NCI-H2029 treated with DMSO at 0.1 percent for 48 hours (cell line): ENCODE measurements around the gene ZNF599.

Experiments
- DNase-seq: peaks from one replicate; lab custom pipeline; 2025; lab: John Stamatoyannopoulos, UW

ZNF599 gene

DNA sequence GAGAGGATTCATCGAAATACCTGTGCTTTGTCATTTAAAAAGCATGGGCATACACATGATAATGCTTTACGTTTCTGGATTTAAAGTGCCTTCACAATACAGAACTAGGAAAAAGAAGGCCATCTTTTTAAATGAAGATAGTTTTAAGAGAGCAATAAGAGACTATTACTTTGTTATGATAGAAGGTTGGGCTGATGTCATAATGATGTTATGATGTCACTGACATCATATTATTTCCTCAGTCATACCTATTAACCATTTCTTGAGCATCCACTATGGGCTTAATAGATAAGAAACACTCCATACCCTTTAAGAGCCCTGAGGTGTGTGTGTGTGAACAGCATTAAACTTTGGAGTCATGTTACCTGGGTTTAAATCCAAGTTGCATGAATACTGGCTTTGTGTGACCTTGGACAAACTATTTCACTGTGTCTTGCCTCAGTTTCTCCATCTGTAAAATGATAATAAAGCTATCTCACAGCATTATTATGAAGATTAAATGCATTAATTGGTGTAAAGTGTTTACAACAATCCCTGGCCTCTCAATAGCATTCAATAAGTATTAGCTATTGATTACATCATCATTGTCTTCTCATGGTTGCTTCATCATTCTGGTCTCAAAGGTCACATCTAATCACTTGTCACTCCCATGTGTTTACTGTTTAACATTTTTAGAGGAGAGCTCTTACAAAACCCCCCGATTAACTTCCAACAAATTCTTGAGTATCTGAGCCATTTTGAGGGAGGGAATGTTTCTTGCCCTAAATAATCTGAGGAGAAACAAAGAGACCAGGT is 27.9 kb downstream of the ZNF599 start:
- no peak for DNase-seq

DNA sequence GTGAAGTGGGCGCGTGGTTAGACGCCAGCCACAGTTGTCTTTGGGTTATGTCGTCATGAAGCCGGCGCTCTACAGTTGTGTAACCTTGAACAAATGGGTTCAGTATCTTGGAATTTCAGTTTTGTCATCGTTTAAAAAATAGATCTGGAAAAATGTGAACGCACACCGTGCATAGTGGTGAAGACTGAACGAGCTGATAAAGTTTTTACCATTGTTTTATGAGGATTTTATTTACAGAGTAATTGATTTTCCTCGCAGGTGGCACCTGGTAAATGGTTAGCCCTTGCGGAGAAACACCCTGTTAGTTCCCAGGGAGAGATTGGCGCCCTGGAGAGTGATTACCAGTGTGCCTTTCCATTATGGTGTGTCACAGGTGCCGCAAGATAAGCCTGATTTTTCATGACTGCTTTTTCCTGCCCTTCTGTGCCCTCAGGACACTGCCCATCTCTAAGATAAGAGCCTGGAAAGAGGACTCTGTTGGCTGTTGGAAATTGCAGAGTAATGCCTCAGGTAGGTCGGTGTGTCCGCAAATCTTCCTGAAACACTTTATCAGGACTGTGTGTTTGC is 38.4 kb downstream of the ZNF599 start:
- peak; percentile 69 for DNase-seq

DNA sequence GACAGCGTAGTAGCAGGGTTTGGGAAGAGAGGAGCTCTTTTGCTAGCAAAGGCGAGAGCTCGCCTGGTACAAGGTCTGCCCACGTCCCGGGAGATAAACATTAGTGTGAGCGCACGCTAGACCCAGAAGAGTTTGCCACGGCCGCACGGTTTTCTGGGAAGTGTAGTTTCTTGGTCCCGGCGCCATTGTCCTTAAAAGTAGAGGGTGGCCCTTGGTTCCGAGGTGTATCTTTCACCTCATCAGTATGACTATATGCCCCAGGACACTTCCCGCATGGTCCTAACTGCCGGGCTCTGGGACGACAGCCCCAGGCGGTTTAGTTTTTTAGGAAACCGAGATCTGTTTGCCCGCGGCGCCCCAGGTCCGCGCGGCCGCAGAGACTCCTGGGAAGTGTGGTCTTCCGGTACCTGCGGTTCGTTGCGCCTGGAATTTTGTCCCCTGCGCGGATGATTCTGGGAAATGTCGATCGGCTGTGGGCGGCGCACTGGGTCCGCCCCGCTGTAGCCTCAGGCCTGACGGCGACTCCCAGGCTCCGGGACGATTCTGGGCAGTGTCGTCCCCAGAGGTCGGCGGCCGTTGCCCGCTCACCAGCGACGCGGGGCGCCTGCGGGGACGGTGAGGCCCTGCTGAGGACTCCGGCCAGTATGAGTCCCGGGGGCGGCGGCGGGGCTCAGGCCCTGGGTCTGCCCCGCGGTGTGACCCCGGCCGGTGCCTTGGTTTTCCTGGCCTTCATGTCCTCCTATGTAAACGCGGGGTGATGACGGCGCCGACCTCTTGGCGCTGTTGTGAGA is 39.1 kb downstream of the ZNF599 start, which contains the start of gene ZNF181:
Gene ZNF181 (plus strand): TSS at position 498 of the 791 bp plus-strand sequence. CDS start 795 bp downstream, outside the sequence.
- peak; percentile 85 for DNase-seq

DNA sequence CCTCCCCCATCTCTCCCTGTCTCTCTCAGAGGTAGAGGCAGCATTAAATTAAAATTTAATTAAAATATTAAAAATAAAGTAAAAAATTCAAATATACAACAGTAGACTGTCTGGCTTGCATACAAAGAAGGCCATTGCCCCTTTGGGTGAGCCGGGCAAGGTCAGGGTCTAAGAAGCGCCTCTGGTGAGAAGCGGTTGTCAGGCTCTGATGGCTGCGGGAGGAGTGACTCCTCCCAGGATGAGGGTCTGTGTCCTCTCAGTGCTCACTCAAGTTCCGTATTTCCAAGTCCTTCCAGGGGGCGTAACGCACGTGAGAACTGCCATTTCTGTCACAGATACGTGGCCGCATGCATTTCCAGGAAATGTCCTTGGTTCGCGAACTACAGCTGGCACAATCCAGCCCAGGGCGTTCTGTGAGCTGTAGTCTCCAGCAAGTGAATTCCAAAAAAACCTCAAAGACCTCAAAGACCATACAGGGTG is 39.7 kb downstream of the ZNF599 start:
- DNase-seq: no peak

DNA sequence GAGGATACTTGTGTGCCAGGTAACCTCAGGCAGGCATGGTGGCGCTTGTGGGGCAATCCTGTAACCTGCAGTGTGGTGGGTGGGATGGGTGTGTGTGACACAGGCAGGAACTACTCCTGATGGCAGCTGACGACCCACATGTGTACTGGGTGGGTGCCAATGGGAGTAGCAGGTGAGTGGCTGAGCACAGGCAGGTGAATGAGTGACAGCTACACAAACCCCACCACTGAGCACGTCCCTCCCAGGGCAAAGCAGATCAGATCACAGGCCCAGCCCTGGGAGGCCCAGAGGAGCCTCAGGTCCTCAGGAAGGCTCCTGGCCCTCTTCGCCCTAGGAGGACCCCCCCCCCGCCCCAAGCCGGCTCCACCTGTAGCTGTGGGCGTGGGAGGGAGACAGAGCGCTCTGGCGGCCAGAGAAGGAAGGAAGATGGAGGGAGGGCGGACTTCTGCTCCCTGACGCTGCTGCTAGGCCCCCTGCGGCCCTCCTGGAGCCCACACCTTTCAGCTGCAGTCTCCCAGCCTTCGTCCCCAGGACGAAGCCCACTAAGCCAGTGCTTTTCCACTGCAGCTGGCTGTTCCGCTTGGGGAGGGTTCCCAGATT is 40.3 kb downstream of the ZNF599 start:
- no peak for DNase-seq

DNA sequence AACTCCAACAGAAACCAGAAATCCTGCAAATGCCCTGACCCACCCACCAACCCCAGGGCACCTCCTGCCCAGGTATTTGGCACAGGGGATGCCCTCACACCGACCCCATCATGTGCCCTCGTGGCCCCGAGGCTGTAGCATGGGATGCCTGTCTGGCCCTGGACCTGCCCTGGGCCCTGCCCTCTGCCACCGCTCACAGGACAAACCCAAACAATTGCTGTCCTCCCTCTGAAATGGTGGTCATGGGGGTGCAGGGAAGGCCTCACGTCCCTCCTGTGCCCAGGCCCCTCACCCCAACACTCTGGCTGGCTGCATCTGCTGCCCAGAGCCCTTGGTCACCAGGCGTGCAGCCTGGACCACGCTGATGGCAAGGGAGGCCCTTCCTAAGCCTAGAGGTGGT is 41.1 kb downstream of the ZNF599 start:
- DNase-seq: no peak

DNA sequence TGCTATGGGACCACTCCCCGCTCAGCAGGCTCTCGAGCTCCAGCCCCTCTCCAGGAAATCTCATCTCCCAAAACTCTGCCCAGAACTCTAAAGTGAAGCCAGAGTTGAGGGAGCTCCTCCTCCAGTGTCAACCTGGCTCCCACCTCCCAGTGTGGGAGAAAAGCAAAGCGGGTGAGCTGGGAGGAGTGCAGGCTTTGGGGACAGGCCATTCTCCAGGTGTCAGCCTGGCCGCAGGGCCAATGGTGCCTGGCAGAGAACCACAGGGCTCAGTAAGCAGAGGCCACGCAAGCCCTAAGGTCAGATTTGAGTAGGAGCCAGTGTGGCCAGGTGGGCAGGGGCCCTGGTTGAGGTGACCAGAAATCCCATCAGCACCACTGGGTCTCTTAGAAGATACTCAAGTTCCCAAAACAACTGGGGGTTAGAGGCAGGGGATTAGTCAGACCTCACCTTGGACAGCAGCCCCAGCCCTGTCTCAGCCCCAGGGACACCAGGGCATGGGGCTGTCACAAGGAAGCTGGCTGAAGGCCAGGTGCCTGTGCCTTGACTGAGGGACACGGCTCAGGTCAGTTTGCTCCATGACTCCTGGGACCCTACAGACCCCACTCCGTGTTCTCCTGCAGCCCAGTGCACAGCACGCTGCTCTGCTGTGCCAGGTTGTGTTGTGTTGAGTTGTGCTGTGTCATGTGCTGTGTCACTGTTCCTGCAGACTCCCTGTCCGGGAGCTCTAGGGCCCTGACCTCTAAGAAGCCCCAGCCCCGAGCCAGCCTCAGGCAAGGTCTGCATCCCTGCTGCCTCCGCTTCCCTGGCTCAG is 41.8 kb downstream of the ZNF599 start:
- no peak for DNase-seq

DNA sequence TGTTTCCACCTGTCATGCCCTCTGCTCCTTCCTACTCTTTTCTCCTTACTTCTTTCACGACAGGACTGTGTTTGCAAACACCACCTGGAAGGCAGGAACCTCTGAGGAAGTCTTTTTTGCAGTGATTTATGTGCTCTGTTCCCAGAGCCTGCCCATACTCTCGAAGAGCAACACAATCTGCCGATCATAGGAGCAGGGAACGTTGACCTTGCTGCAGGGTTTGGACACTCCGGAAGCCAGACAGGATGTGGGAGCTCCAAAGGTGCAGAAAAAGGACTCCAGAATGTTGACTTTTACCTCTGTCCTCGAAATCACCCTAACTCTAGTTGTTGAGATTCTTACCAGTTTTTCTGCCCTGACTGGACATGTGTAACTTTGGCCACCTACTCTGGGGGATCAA is 47.6 kb downstream of the ZNF599 start:
- DNase-seq: no peak

DNA sequence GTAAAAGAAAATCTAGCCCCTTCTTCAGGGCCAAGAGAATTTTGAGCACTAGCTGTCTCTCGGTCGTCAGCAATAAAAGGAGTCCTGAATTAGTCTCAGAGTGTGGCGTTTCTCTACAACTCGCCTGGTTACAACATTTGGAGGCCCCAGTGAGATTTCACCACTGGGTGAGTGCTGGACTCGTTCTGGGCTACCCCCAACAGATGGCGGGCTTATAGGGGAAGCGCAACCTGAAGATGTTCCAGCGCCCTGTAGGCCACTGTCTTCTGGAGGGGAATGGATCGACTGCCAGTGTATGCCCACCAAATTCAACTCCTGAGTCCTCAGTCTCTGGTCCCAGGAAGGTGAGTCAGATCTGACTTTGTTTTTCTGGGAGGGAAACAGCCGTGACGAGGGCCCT is 50.7 kb downstream of the ZNF599 start:
- DNase-seq: no peak

DNA sequence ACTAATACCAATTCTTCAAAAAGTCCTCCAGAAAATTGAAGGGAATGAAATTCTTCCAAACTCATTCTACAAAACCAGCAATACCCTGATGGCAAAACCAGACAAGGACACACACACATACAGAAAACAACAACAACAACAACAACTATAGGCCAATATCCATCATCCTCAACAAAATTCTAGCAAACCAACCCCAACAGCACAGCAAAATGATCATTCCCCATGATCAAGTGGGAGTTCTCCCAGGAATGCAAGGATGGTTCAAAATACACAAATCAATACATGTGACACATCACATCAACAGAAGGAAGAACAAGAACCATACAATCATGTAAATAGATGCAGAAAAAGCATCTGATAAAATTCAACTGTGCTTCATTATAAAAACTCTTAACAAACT is 57.7 kb downstream of the ZNF599 start:
- DNase-seq: no peak

DNA sequence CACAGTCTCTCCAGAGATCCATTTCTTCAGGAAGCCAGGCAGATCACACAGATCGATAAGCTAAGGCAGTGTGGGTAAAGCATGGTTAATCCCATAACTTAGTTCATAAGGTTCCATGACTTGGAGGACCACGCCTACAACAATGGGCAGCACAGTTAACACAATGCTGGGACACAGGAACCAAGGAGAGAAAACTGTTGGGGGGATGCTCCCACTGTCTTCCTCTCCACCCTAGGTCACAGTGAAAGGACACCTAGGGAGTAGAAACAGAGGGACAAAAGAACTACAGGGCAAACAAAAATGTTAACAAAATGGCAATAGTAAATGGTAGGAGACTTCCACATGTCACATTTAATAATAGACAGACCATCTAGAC is 59.8 kb downstream of the ZNF599 start:
- DNase-seq: no peak

DNA sequence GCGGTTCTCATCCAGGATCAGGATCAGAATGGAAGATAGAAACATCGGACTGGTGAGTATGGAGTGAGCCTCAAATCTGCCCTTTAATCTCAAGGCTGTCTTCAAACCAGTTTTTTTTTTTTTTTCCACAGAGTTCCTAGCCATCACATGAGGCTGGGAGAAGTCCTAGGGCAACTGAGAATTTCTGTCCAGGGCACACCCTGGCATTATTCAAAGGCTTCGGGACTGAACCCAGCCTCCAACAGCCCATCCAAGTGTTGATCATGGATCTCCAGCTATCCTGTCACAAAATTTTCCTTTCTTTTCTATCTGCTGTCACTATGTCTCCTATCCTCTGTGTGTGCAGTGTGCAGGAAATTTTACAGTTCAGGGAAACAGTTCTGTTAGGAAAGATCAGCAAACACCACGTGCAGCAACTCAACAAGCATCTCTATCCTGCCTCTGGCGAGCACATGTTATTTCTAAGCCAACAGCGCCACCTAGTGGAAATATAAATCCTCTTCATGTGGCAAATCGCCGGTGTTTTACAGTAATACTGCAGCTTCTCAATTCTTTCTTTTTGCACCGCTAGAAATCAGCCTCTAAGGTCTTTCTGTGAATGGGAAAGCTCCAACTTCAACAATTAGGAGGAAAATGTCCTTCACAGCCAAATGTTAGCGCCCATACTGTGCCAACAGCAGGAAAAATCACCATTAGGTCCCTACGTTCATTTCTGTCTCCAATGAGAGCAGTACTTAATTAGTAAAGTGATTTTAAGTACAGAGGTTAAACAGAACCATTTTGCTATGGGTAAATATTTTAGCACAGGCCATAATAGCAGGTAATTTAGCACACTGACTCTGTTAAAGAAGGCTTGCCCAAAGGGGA is 60.4 kb downstream of the ZNF599 start:
- peak; percentile 80 for DNase-seq

DNA sequence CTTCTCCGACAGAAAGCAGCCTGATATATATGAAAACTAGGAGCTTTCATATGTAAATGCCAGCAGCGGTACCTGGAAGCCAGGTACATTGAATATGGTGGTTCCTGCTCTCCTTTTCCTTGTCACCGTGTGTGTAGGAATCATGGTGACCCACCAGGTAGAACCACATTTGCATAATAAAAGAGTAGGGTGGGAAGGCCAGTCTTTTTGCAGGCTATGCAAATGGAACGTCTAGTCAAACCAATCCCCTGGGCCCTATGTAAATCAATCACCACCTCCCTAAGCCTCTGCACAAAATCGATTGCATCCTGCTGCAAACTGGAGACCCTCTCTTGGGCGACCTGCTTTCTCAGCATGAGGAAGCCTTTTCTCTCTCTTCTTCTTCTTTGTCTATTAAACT is 61.1 kb downstream of the ZNF599 start:
- no peak for DNase-seq
